Astrocyte of the spinal cord (primary cell): Measurements from ENCODE around the gene SERP2.

ENCODE experiments used
- DNase-seq: peaks from one replicate; pipeline ENCODE4 v3.0.0; 2011; ENCODE audit warnings: low read depth, low spot score
- H3K4me3 ChIP-seq: 2 replicates; pipeline ENCODE4 v1.5.1; 2011; ENCODE audit warnings: low read depth, mild to moderate bottlenecking, low read length, moderate library complexity
- CTCF ChIP-seq: IDR thresholded peaks from 2 replicates; pipeline ENCODE4 v1.5.1; 2012; ENCODE audit warnings: low read depth, mild to moderate bottlenecking, low read length, inconsistent platforms
- in situ Hi-C: cut with HindIII; loops from 2 replicates; pipeline ENCODE4 v1.10.0; 2017; ENCODE audit warnings: low sequenced_read_pairs

Gene SERP2

GRCh38 chr13:44403461-44404056, 29.9 kb downstream of the SERP2 start:
- H3K4me3 ChIP-seq, result no peak overlapping the region
- TF ChIP-seq CTCF, result no peak
- in situ Hi-C loops, result no loop called here
- no peak for DNase-seq

- TF ChIP-seq CTCF, result no peak
- in situ Hi-C loops, result no loop called here
- DNase-seq, result no peak
- no peak overlapping the region for H3K4me3 ChIP-seq
Observed at GRCh38 chr13:44404261-44405132, 30.9 kb downstream of the SERP2 start.

- no peak for DNase-seq
- H3K4me3 ChIP-seq, result no peak overlapping the region
- no peak for TF ChIP-seq CTCF
- in situ Hi-C loops, result no loop called here
Observed at GRCh38 chr13:44406617-44407016, 33.0 kb downstream of the SERP2 start.

GRCh38 chr13:44407379-44407778, 33.8 kb downstream of the SERP2 start:
- H3K4me3 ChIP-seq, result no peak overlapping the region
- no peak for DNase-seq
- in situ Hi-C loops, result no loop called here
- no peak for TF ChIP-seq CTCF

GRCh38 chr13:44407891-44408290, 34.3 kb downstream of the SERP2 start:
- no peak overlapping the region for H3K4me3 ChIP-seq
- TF ChIP-seq CTCF, result no peak
- DNase-seq, result no peak
- in situ Hi-C loops, result no loop called here

GRCh38 chr13:44409595-44409994, 36.0 kb downstream of the SERP2 start:
- no peak for DNase-seq
- no peak overlapping the region for H3K4me3 ChIP-seq
- no peak for TF ChIP-seq CTCF
- in situ Hi-C loops, result no loop called here
